IgD-negative memory B cell (primary cell): ENCODE measurements around the gene THOC6. TPM values are rescaled to one million over a fixed set of nuclear protein-coding genes. Genes with fewer than 3 reads are reported as not detected.

ENCODE experiments used
- H3K27ac Mint-ChIP-seq, 3 donors: one replicate each; pipeline ENCODE4 v1.8.0; 2020 to 2022; ENCODE audit warnings: mild to moderate bottlenecking in 3 of 3, mixed read lengths in 3 of 3, moderate library complexity in 1 of 3
- H3K27me3 Mint-ChIP-seq: one replicate; pipeline ENCODE4 v1.8.0; 2021; ENCODE audit warnings: mixed read lengths
- H3K36me3 Mint-ChIP-seq: one replicate; pipeline ENCODE4 v1.8.0; 2020; ENCODE audit warnings: mild to moderate bottlenecking, mixed read lengths
- H3K4me1 Mint-ChIP-seq, 3 donors: one replicate each; pipeline ENCODE4 v1.8.0; 2020 to 2022; ENCODE audit warnings: mixed read lengths in 3 of 3, mild to moderate bottlenecking in 1 of 3
- H3K4me3 Mint-ChIP-seq, 4 donors: one replicate each; pipeline ENCODE4 v1.8.0; 2020 to 2022; ENCODE audit warnings: mild to moderate bottlenecking in 4 of 4, mixed read lengths in 4 of 4, moderate library complexity in 3 of 4
- H3K9me3 Mint-ChIP-seq, 3 donors: one replicate each; pipeline ENCODE4 v1.8.0; 2020 to 2021; ENCODE audit warnings: mixed read lengths in 3 of 3, mild to moderate bottlenecking in 1 of 3
- polyA plus RNA-seq: library from polyadenylated mRNA; unstranded; fragments of 300-500 nt; fragmentation: Illumina TruSeq; gene quantifications from one replicate; pipeline ENCODE4 v1.2.3, GENCODE V29; 2021

THOC6 gene
- polyA plus RNA-seq, 1 donor from 2014 or later: 48.2 TPM

DNA sequence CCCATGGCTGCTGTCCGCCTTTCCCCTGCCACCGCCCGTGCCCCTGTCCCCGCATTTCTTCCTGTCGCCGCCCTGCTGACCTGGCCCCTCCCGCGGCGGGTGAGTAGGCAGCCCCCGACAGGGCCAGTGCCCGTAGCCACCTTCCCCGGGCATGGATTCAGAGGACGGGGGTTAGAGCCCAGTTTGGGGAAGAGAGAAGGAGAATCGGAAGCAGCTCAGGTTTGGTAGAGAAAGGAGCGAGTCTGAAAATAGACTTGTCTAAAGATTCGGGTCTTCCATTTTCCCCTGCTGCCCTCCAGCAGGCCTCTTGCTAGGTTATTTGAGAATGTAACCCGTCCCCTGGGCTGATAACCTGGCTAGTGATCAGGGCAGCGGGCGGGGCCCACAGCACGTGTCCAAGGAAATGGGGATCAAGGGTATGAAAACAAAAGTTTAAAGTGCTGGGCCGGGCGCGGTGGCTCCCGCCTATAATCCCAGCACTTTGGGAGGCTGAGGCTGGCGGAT lies 19.0 kb upstream of the THOC6 start:
- Mint-ChIP-seq H3K27ac (peak overlapping the region in 1 of 3 donors; percentile 57), H3K9me3 (no peaks in the 10 kb centered on the region), H3K27me3 (peaks cover 25% of the 10 kb centered on the region)

DNA sequence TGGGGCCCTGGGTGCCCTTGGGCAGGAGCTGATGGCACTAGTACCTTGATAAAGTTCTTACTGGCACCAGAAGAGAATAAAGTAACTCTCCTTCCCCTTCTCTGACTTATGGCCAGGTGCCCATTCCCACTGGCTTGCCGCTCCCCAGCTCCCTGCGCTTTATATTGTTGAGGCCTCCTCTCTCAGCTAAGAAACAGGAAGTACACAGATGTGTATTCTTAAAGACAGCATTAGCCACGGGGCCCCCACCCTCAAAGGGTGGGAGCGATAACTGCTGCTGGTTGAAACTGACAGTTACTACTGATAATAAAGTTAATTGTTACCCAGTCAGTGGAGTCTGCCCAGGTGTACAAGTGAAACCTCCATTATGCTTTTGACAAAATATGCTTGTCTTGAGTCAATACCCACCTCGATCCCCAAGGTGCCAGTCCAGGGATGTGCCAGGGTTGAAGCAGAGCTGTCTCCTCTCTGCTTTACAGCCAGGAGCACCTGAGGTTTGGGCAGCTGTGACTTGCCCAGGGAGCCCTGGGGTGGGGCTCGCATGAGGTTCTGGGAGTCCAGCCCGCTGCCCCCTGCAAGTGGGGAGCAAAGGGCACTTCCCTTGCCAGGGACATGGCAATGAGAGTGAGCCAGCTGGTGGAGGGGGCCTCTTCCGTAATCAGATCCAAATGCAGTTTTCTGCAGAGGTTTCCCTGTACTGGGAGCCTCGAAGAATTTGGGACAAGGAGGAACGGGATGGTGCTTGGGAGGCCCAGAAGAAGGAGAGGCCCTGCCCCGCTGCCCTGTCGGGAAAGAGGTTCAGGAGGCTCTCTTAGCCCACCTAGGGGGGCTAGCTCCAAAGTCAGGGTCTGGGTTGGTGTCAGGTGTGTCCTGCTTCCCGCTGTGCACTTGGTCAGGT lies 16.5 kb upstream of the THOC6 start:
- Mint-ChIP-seq H3K4me1 (peaks cover 15 to 22% (median 20%) of the 10 kb centered on the region in 3 donors), H3K4me3 (peak overlapping the region; percentile 25 to 91 (median 84)), H3K27ac (peak overlapping the region in 1 of 3 donors; percentile 83), H3K9me3 (no peaks in the 10 kb centered on the region), H3K36me3 (no peaks in the 10 kb centered on the region), H3K27me3 (peaks cover 28% of the 10 kb centered on the region)

More for the DNA sequence above, 19.0 kb upstream of the THOC6 start:
- Mint-ChIP-seq H3K4me1 (peaks cover 15 to 22% (median 20%) of the 10 kb centered on the region in 3 donors), H3K36me3 (peaks cover 2% of the 10 kb centered on the region), H3K4me3 (peak overlapping the region in 3 of 4 donors; percentile 74 to 87 (median 76))

DNA sequence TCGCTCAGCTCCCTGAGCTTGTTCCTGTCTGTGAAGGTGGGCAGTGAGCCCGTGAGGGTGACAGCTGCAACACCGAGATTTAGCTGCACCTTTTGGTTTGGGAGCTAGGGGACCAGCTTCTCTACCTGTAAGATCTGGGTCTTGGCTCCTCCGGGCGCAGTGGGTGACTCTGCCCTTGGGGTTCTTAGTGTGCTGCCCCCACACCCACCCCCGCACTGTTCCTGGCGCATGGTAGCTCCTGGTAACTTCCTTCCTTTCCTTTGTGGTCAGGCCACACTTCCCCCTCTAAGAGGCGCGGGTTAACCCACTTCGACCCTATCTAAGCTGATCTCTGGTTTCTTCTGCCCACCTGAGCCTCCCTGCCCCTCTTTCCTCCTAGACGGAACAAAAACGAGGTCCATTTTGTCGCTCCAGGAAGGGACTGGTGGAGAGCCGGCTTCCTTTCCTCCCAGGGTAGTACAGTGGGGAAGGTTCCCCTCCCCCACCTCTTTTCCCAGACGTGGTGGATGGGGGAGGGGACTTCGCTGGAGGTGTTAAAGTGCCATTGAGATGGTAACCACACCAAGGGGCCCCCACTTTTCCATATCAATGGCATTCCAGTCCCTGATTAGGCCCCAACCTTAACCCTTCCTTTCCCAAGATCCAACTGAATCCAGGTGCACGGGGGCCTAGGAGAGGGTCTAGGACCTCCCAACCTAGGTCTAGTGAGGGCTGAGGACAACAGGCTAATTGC lies 15.7 kb upstream of the THOC6 start:
- Mint-ChIP-seq H3K27ac (peak overlapping the region in 1 of 3 donors; percentile 79), H3K36me3 (no peaks in the 10 kb centered on the region), H3K27me3 (peaks cover 33% of the 10 kb centered on the region), H3K4me3 (peak overlapping the region; percentile 25 to 91 (median 69)), H3K9me3 (no peaks in the 10 kb centered on the region), H3K4me1 (peaks cover 15 to 20% (median 20%) of the 10 kb centered on the region in 3 donors)

DNA sequence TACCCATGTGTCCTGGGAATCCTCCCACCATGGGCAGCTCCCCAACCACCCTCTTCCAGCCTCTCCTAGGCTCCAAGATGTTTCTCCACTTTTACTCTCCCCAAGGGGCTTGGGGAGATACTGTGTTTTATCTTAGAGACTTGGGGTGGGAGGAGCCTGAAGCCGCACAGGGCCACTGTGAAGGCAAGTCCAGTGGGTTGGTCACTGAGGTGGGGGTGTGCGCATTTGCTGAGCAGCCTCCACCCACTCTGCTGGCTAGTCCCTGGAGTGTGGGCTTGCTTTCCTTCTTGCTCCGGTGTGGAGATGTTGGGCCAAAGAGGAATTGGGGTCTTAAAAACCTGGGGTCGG lies 15.2 kb upstream of the THOC6 start:
- Mint-ChIP-seq H3K4me3 (peak overlapping the region in 1 of 4 donors; percentile 40), H3K27me3 (peaks cover 33% of the 10 kb centered on the region), H3K4me1 (peaks cover 15 to 19% (median 18%) of the 10 kb centered on the region in 3 donors), H3K9me3 (no peaks in the 10 kb centered on the region), H3K36me3 (no peaks in the 10 kb centered on the region), H3K27ac (no peak overlapping the region)

DNA sequence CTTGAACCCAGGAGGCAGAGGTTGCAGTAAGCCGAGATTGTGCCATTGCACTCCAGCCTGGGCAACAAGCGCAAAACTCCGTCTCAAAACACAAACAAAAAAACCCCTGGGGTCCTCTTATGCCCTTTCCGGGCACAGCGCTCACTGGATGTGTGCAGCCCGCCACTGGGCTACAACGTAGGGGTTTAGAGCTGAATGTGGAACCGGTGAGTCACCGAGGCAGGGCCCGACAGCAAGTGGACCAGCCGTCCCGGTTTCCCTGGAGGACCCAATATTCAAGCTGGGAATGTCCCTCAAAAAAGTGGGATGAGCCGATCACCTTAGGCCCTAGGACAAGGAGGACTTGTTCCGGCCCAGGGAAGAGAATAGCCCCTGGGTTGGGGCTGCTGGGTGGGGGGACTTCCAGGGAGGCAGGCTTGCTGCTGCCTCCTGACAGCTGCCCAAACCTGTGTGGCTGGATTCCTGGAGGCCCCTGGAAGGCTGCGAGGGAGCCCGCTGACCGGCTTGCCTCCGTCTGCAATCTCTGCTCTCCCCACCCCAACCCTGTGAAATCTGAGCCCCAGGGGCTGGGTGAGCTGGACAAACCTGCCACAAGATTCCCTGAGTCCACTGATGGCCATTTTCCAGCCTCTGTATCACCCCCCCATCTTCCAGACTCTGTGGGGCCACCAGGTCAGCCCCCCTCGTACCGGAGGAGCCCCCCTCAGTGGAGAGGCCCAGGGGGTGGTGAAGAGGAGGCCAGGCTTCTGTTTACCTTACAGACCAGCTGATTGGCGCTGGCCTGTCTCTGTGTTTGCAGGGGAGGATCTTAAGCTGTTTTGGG lies 14.1 kb upstream of the THOC6 start:
- Mint-ChIP-seq H3K9me3 (no peaks in the 10 kb centered on the region), H3K36me3 (no peaks in the 10 kb centered on the region), H3K4me1 (peaks cover 15 to 18% (median 15%) of the 10 kb centered on the region in 3 donors), H3K27me3 (peaks cover 33% of the 10 kb centered on the region), H3K27ac (no peak overlapping the region), H3K4me3 (no peak overlapping the region)

DNA sequence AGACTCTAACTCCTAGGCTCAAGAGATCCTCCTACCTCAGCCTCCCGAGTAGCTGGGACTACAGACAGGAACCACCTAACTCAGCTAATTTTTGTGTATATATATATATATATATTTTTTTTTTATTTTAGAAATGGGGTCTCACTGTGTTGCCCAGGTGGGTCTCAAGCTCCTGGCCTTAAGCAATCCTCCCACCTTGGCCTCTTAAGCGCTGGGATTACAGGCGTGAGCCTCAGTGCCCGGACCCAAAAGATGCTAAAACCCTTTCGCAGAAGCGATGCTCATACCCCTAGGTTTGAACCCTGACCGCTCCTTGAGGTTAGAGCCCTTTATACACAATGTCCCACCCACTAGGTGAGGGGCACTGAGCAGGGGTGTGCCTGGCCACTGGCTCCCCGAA lies 13.3 kb upstream of the THOC6 start:
- Mint-ChIP-seq H3K4me1 (peaks cover 15 to 18% (median 15%) of the 10 kb centered on the region in 3 donors), H3K27ac (no peak overlapping the region), H3K4me3 (no peak overlapping the region), H3K27me3 (peaks cover 28% of the 10 kb centered on the region), H3K36me3 (no peaks in the 10 kb centered on the region), H3K9me3 (no peaks in the 10 kb centered on the region)

DNA sequence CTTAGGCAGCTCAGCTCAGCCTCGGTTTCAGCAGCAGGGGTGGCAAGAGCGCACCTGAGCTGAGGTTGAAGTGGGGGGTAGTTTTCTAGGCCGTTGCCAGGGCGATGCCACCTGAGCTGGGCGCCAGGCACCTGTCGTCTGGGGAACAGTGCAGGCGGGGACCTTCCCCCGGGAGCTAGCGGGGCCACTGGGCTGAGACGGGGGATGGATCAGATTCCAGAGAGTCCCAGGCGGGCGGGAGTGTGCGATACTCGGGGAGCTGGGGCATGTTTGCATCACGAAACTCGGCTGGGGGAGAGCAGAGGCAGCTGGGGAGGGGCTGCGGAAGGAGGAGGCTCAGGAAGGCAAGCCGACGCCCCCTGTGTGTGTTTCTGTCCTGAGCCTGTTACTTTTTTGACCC lies 11.6 kb upstream of the THOC6 start:
- Mint-ChIP-seq H3K27ac (no peak overlapping the region), H3K4me1 (peaks cover 8 to 12% (median 8%) of the 10 kb centered on the region in 3 donors), H3K9me3 (no peaks in the 10 kb centered on the region), H3K36me3 (no peaks in the 10 kb centered on the region), H3K27me3 (peaks cover 26% of the 10 kb centered on the region), H3K4me3 (no peak overlapping the region)

DNA sequence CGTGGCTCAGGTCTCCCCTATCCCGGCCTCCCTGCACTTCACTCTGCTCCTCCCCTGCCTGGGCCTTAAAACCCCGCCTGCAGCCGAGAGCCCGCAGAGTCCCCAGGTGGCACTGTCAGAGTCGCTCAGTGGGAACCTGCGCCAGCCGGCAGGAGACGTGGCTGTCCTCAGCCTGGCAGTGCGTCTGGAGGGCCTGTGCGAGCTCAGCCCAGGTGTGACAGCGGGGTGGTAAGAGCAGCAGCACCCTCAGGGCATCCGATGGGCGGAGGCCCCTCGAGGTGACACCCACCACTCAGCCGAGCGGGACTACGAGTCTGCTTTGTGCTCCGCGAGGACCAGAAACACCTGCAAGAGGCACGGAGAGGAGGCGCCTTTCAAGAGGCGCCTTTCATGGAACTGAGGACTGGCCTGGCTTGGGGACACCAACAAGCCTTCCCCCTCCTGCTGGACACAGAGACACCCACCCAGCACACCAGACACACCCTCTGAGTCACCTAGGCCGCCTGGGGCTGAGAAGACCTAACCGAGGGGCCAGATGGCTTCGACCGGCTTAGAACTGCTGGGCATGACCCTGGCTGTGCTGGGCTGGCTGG lies 10.9 kb upstream of the THOC6 start, which contains the start of gene CLDN9:
TSS of gene CLDN9 (plus strand) at position 96 of the 593 bp plus-strand sequence. CDS start at position 536, 440 bp downstream.
- Mint-ChIP-seq H3K27me3 (peaks cover 21% of the 10 kb centered on the region), H3K27ac (no peak within 1 kb of the TSS), H3K4me3 (peak within 1 kb of the TSS in 1 of 4 donors; percentile 70), H3K9me3 (no peaks in the 10 kb centered on the region), H3K36me3 (no peaks in the 10 kb centered on the region), H3K4me1 (peaks cover 3 to 8% (median 4%) of the 10 kb centered on the region in 3 donors)

DNA sequence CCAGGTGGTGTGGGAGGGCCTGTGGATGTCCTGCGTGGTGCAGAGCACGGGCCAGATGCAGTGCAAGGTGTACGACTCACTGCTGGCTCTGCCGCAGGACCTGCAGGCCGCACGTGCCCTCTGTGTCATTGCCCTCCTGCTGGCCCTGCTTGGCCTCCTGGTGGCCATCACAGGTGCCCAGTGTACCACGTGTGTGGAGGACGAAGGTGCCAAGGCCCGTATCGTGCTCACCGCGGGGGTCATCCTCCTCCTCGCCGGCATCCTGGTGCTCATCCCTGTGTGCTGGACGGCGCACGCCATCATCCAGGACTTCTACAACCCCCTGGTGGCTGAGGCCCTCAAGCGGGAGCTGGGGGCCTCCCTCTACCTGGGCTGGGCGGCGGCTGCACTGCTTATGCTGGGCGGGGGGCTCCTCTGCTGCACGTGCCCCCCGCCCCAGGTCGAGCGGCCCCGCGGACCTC lies 10.3 kb upstream of the THOC6 start:
- H3K9me3 Mint-ChIP-seq: no peaks in the 10 kb centered on the region
- no peaks in the 10 kb centered on the region for H3K36me3 Mint-ChIP-seq
- H3K4me3 Mint-ChIP-seq: no peak overlapping the region
- peaks cover 16% of the 10 kb centered on the region for H3K27me3 Mint-ChIP-seq
- no peak overlapping the region for H3K27ac Mint-ChIP-seq
- H3K4me1 Mint-ChIP-seq: peaks cover 0 to 3% (median 0%) of the 10 kb centered on the region in 3 donors

DNA sequence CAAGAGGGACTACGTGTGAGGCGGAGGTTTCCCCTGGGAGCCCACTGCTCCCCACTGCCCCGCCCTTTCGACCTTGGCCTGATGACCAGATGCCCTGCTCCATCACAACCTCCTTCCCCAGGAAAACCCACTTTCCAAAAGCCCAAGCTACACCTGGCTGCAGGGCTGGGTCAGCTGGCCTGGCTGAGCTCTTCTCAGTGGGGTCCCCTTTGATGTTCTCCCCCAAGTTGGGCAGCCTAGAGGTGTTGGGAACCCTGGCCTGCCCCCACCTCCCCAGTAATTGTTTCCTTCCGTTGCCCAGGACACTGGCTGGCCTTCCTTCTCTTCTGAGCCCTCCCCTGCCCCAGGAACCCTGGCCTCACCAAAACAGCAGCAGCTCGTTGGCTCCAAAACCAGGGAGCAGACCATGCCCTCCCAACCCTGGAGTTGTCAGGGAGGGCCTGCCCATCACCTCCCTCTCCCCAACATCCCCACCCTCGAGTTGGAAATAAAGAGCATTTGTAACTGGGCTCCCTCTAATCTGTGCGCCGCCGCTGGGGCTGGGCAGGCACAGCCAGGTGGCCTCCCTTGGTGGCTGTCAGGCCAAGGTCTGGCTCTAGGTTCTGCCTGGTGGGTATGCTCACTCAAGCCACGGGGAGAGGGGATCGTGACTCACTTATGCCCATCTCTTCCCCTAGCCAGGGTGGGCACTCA lies 9.7 kb upstream of the THOC6 start:
- no peaks in the 10 kb centered on the region for H3K36me3 Mint-ChIP-seq
- peaks cover 0 to 1% (median 0%) of the 10 kb centered on the region in 3 donors for H3K4me1 Mint-ChIP-seq
- no peak overlapping the region for H3K27ac Mint-ChIP-seq
- H3K4me3 Mint-ChIP-seq: no peak overlapping the region
- H3K9me3 Mint-ChIP-seq: no peaks in the 10 kb centered on the region
- H3K27me3 Mint-ChIP-seq: peaks cover 16% of the 10 kb centered on the region

DNA sequence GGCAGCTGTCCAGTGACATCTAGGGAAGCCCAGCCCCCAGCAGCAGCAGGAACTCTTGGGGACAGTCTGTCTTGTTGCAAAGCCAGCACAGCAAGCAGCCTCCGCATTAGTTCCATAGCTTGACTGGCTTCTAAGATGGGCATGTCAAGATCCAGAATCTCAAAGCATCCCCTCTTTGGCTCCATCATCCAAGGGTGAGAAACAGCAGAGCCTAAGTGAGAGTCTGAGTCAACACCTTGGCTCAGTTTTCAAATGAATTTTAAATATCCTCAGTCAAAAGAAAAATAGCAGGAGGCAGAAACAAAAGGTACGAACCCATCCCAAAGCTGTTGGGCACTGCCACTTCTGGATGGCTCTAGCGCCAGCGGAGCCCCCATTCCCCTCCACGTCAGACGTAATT lies 8.9 kb upstream of the THOC6 start:
- no peaks in the 10 kb centered on the region for H3K9me3 Mint-ChIP-seq
- no peak overlapping the region for H3K27ac Mint-ChIP-seq
- H3K27me3 Mint-ChIP-seq: peaks cover 16% of the 10 kb centered on the region
- H3K4me3 Mint-ChIP-seq: peak overlapping the region in 1 of 4 donors; percentile 20
- no peaks in the 10 kb centered on the region for H3K36me3 Mint-ChIP-seq
- H3K4me1 Mint-ChIP-seq: peaks cover 0 to 3% (median 0%) of the 10 kb centered on the region in 3 donors

DNA sequence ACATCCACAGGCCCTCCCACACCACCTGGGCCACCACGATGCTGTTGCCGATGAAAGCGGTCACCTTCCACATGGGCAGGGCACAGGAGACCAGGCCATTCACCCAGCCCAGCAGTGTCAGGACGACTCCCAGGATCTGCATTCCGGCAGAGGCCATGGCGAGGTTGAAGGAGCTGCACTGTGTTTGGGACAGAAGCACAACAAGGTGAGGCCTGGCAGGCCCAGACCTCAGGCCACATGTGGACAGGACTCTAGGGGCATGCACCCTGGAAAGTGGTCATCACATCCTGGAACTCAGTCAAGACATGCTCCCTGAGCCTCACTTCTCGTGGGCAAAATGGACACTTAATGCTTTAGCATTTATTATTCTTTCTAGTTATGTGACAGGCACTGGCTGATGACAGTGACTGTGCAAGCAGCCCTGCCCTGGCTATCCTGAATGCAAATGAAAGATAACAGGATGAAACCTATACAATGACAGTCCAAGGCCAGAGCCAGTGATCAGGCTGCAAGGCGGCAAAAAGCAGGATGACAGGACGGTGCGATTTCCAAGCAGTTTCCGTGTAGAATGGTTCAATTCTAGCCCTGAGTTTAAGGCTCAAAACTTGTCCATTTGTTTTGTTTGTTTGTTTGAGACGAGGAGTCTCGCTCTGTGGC lies 7.8 kb upstream of the THOC6 start:
- Mint-ChIP-seq H3K36me3 (no peaks in the 10 kb centered on the region), H3K4me3 (peak overlapping the region in 1 of 4 donors; percentile 14), H3K27ac (peak overlapping the region in 1 of 3 donors; percentile 31), H3K9me3 (no peaks in the 10 kb centered on the region), H3K27me3 (peaks cover 16% of the 10 kb centered on the region), H3K4me1 (peaks cover 0 to 4% (median 2%) of the 10 kb centered on the region in 3 donors)

DNA sequence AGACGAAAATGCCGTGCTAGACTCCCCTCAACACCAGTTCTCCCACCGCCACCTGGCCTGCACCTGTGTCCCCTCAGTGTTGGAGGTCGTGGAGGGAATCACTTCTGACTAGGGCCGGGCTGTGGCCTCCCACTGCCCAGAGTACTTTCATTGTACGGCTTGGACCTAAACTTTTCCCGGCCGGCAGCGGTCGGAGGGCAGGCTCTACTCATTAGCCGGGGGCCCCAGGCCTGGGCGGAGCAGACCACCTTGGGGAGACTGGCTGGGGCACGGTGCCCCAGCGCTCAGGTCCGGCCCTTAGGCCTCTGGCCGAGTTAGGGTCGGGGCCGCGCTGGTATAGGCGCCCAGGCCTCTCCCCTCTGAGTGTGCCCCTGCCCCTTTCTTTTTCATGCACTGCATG lies 6.5 kb upstream of the THOC6 start:
- Mint-ChIP-seq H3K4me1 (peaks cover 8 to 12% (median 11%) of the 10 kb centered on the region in 3 donors), H3K4me3 (no peak overlapping the region), H3K36me3 (no peaks in the 10 kb centered on the region), H3K27me3 (peaks cover 11% of the 10 kb centered on the region), H3K27ac (no peak overlapping the region), H3K9me3 (no peaks in the 10 kb centered on the region)
